ENCODE results near the gene MYH11. TPM values are rescaled to one million over a fixed set of nuclear protein-coding genes. Genes with fewer than 3 reads are reported as not detected.

Gene MYH11
- total RNA-seq, 2 experiments from 2014 or later, result not detected

GRCh38 chr16:15786501-15786900, 70.3 kb downstream of the MYH11 start:
- POLR2A ChIA-PET, result no interaction called here
- CTCF ChIA-PET, result no interaction called here

- CTCF ChIA-PET, result no interaction called here
- POLR2A ChIA-PET, result no interaction called here
Observed at GRCh38 chr16:15785386-15786059, 71.3 kb downstream of the MYH11 start.

- CTCF ChIA-PET, result interaction anchor here (0.9 kb wide), 1 partner anchor 10 kb away, joined by 3 read pairs; no protein-coding TSS in a partner anchor
Observed at GRCh38 chr16:15783985-15784384, 72.8 kb downstream of the MYH11 start.

GRCh38 chr16:15782573-15783365, 74.1 kb downstream of the MYH11 start:
- CTCF ChIA-PET, result interaction anchor here (0.6 to 0.9 kb wide), 3 partner anchors 11 to 342 kb away, joined by 3 read pairs; no protein-coding TSS in a partner anchor
- POLR2A ChIA-PET, result no interaction called here

More at GRCh38 chr16:15783985-15784384, 72.8 kb downstream of the MYH11 start:
- POLR2A ChIA-PET, result no interaction called here

- ChIA-PET CTCF (no interaction called here), POLR2A (no interaction called here)
Observed at GRCh38 chr16:15781650-15782049, 75.2 kb downstream of the MYH11 start.

- CTCF ChIA-PET, result no interaction called here
- POLR2A ChIA-PET, result no interaction called here
Observed at GRCh38 chr16:15780805-15781204, 76.0 kb downstream of the MYH11 start.

GRCh38 chr16:15779664-15780351, 77.0 kb downstream of the MYH11 start:
- ChIA-PET CTCF (no interaction called here), POLR2A (no interaction called here)

GRCh38 chr16:15778999-15779614, 77.7 kb downstream of the MYH11 start:
- POLR2A ChIA-PET, result no interaction called here
- CTCF ChIA-PET, result interaction anchor here (1.4 kb wide), 1 partner anchor 43 kb away, joined by 8 read pairs; no protein-coding TSS in a partner anchor

- POLR2A ChIA-PET, result no interaction called here
- CTCF ChIA-PET, result interaction anchor here (1.4 kb wide), 1 partner anchor 44 kb away, joined by 8 read pairs; no protein-coding TSS in a partner anchor
Observed at GRCh38 chr16:15778204-15778743, 78.6 kb downstream of the MYH11 start.

- POLR2A ChIA-PET, result no interaction called here
- CTCF ChIA-PET, result interaction anchor here (0.6 to 1.4 kb wide), 2 partner anchors 21 to 45 kb away, joined by 3 to 8 read pairs; no protein-coding TSS in a partner anchor
Observed at GRCh38 chr16:15777533-15778203, 79.2 kb downstream of the MYH11 start.

GRCh38 chr16:15776572-15776971, 80.3 kb downstream of the MYH11 start:
- POLR2A ChIA-PET, result no interaction called here
- CTCF ChIA-PET, result no interaction called here

GRCh38 chr16:15775663-15776304, 81.0 kb downstream of the MYH11 start:
- ChIA-PET POLR2A (no interaction called here), CTCF (no interaction called here)

GRCh38 chr16:15775209-15775608, 81.6 kb downstream of the MYH11 start:
- POLR2A ChIA-PET, result no interaction called here
- CTCF ChIA-PET, result interaction anchor here (0.6 kb wide), 1 partner anchor 49 kb away, joined by 8 read pairs; no protein-coding TSS in a partner anchor

GRCh38 chr16:15773968-15774367, 82.9 kb downstream of the MYH11 start:
- CTCF ChIA-PET, result no interaction called here
- POLR2A ChIA-PET, result no interaction called here

- CTCF ChIA-PET, result interaction anchor here (1.0 kb wide), 1 partner anchor 16 kb away, joined by 3 read pairs; no protein-coding TSS in a partner anchor
- POLR2A ChIA-PET, result no interaction called here
Observed at GRCh38 chr16:15772579-15773293, 84.1 kb downstream of the MYH11 start.

GRCh38 chr16:15771694-15772093, 85.1 kb downstream of the MYH11 start:
- POLR2A ChIA-PET, result interaction anchor here (0.6 kb wide), 1 partner anchor 424 kb away, joined by 5 read pairs; no protein-coding TSS in a partner anchor

GRCh38 chr16:15770512-15770911, 86.3 kb downstream of the MYH11 start:
- POLR2A ChIA-PET, result no interaction called here
- CTCF ChIA-PET, result interaction anchor here (1.3 to 2.3 kb wide), 2 partner anchors 14 to 52 kb away, joined by 5 read pairs; no protein-coding TSS in a partner anchor

More at GRCh38 chr16:15771694-15772093, 85.1 kb downstream of the MYH11 start:
- CTCF ChIA-PET, result no interaction called here

GRCh38 chr16:15770107-15770506, 86.7 kb downstream of the MYH11 start:
- ChIA-PET CTCF (interaction anchor here (1.3 to 2.3 kb wide), 2 partner anchors 14 to 52 kb away, joined by 5 read pairs; no protein-coding TSS in a partner anchor), POLR2A (no interaction called here)
